Activated CD8-positive, alpha-beta T cell treated with anti-CD3 and anti-CD28 coated beads for 36 hours (primary cell): ENCODE measurements around the gene ACOT7. TPM values are rescaled to one million over a fixed set of nuclear protein-coding genes. Genes with fewer than 3 reads are reported as not detected.
A peak's percentile ranks its signal among the peaks of the same experiment; 100 is the strongest.

ENCODE experiments used
- ATAC-seq: fragments of 200-7000 bp; cut with Tn5 transposase; one replicate; pipeline ENCODE4 v1.10.0; 2021; ENCODE audit warnings: mild to moderate bottlenecking, moderate library complexity
- CTCF ChIA-PET: fragments of 350-600 bp; sonication (Branson Sonifier 250); formaldehyde crosslinking; loops from one replicate; lab custom pipeline; 2021; ENCODE audit warnings: antibody characterized with exemption; lab: Charles Lee
- POLR2A ChIA-PET: fragments of 350-600 bp; sonication (Branson Sonifier 250); formaldehyde crosslinking; loops from one replicate; lab custom pipeline; 2021; ENCODE audit warnings: antibody characterized with exemption; lab: Charles Lee
- DNase-seq: peaks from one replicate; pipeline ENCODE4 v3.0.0-alpha.2; 2020
- H3K27ac Mint-ChIP-seq: one replicate; pipeline ENCODE4 v1.8.0; 2021; ENCODE audit warnings: mild to moderate bottlenecking, mixed read lengths
- H3K27me3 Mint-ChIP-seq: one replicate; pipeline ENCODE4 v1.8.0; 2021; ENCODE audit warnings: mixed read lengths
- H3K36me3 Mint-ChIP-seq: one replicate; pipeline ENCODE4 v1.8.0; 2021; ENCODE audit warnings: low read depth, mixed read lengths
- H3K4me1 Mint-ChIP-seq: one replicate; pipeline ENCODE4 v1.8.0; 2021; ENCODE audit warnings: low read depth, mixed read lengths
- H3K4me3 Mint-ChIP-seq: one replicate; pipeline ENCODE4 v1.8.0; 2021; ENCODE audit warnings: mild to moderate bottlenecking, moderate library complexity, mixed read lengths
- H3K9me3 Mint-ChIP-seq: one replicate; pipeline ENCODE4 v1.8.0; 2021; ENCODE audit warnings: mixed read lengths
- intact Hi-C: fragments of 100-400 bp; cut with micrococcal nuclease; formaldehyde crosslinking; loops from one replicate; pipeline ENCODE4 v1.10.0; 2022
- total RNA-seq, 2 experiments: library from RNA; stranded (reverse); gene quantifications; one replicate each; pipeline ENCODE4 v1.2.3, GENCODE V29; 2021
- TF ChIP-seq, protein P1 (sequence below): fragments of 200-600 bp; IDR thresholded peaks from one replicate; pipeline ENCODE4 v1.8.0; 2022; ENCODE audit warnings: antibody characterized with exemption, mild to moderate bottlenecking

The ACOT7 gene
- total RNA-seq, 2 experiments from 2014 or later: 80.4 to 86.7 TPM

DNA sequence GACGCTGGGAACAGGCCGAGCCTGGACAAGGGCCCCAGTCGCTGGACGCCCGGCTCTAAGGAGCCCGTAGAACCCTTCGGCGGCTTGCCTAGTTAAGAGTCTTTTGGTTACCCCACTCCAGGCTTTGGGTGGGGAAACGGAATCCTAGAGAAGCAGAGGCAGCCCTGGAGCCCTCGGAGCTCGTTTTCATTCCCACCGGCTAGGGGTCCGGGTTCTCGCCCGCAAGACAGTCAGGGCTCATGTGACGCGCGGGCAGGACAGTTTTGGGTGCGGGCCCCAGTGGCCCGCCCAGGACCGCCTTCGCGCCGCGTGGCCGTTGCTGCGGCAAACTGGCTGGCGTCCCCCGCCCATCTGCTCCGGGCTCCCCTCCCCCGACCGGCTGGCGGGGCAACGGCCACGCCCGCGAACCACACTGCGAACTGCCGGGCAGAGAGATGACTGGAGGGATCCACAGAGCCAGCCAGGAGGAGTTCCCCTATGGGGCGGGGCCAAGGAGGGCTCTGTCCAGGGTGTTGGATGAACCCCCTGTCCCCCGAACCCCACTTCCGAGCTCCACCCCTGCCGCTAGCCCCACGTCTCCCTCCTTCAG, 27.0 kb upstream of the ACOT7 start:
- intact Hi-C loops: no loop called here
- Mint-ChIP-seq H3K27ac (no peak overlapping the region), H3K27me3 (peaks cover 70% of the 10 kb centered on the region), H3K4me1 (peaks cover 14% of the 10 kb centered on the region), H3K4me3 (no peak overlapping the region), H3K9me3 (no peaks in the 10 kb centered on the region), H3K36me3 (no peaks in the 10 kb centered on the region)
- DNase-seq: no peak
- no peak for ATAC-seq
- TF ChIP-seq, protein P1, sequence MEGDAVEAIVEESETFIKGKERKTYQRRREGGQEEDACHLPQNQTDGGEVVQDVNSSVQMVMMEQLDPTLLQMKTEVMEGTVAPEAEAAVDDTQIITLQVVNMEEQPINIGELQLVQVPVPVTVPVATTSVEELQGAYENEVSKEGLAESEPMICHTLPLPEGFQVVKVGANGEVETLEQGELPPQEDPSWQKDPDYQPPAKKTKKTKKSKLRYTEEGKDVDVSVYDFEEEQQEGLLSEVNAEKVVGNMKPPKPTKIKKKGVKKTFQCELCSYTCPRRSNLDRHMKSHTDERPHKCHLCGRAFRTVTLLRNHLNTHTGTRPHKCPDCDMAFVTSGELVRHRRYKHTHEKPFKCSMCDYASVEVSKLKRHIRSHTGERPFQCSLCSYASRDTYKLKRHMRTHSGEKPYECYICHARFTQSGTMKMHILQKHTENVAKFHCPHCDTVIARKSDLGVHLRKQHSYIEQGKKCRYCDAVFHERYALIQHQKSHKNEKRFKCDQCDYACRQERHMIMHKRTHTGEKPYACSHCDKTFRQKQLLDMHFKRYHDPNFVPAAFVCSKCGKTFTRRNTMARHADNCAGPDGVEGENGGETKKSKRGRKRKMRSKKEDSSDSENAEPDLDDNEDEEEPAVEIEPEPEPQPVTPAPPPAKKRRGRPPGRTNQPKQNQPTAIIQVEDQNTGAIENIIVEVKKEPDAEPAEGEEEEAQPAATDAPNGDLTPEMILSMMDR: no peak
- ChIA-PET POLR2A (interaction anchor here (0.7 to 1.4 kb wide), 2 partner anchors 16 to 27 kb away, joined by 3 to 6 read pairs; partner anchors contain the start of gene ACOT7), CTCF (interaction anchor here (0.7 to 10.7 kb wide), 6 partner anchors 15 to 173 kb away, joined by 3 to 79 read pairs (median 24); no protein-coding TSS in a partner anchor)

DNA sequence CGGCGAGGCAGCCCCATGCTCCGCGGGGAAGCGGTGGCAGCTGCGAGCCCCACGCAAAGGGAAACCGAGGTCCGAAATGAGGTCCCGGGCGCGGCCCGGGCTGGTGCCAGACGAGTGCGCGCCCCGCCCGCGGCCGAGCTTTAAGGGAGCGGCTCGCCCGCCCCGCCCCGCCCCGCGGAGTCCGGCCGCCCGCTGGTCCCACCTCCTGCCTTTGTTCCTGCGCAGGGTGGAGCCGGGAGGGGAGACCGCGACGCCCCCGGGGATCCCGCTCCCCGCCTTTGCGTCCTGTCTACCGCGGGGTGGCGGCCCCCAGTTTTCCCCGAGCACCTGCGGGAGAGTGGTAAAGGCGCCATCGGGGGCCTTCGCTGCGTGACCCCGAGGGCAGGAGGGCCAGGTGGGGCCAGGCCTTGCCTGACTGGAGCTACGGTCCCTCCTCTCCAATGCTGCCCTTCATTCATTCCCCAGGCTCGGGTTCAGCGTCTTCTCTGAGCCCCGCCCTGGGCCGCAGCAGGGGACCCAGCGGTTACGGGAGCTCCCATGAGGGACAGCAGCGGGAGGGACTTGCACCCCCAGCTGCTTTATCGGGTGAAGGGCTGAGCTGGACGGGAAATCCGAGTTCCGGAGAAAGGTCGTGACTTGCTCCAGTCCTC, 26.4 kb upstream of the ACOT7 start, which contains the start of gene HES2:
Gene HES2 (minus strand): TSS at position 116 of the 650 bp plus-strand sequence. CDS start 99 bp downstream, at position 17.
- DNase-seq (no peak), ATAC-seq (peak; percentile 14)
- no peaks in the 10 kb centered on the region for H3K36me3 Mint-ChIP-seq
- POLR2A ChIA-PET: interaction anchor here (1.4 kb wide), 1 partner anchor 26 kb away, joined by 6 read pairs; the partner anchor contains the start of gene ACOT7
- H3K27me3 Mint-ChIP-seq: peaks cover 71% of the 10 kb centered on the region
- TF ChIP-seq, protein P1: no peak
- CTCF ChIA-PET: interaction anchor here (0.8 to 10.7 kb wide), 6 partner anchors 12 to 174 kb away, joined by 3 to 79 read pairs (median 5); no protein-coding TSS in a partner anchor
- H3K4me1 Mint-ChIP-seq: peaks cover 15% of the 10 kb centered on the region
- H3K4me3 Mint-ChIP-seq: no peak within 1 kb of the TSS
- H3K27ac Mint-ChIP-seq: no peak within 1 kb of the TSS
- intact Hi-C loops: no loop called here
- H3K9me3 Mint-ChIP-seq: no peaks in the 10 kb centered on the region

DNA sequence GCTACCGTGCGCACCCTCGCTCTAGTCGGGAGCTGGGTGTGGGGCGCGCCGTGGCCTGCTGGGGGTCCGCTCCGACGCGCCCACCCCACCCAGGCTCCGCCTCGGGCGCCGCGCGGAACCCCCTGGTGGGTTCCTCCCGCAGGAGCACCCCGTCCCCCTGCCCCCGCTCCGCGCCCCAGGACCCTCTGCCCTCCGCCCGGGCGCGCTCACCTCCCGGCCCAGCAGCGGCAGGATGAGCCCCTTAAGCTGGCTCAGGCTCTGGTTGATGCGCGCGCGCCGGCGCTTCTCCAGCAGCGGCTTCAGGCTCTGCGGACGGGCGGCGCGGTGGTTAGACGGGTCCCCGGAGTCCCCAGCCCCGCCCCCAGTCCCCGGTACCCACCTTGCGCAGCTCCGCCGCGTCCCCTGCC, 25.8 kb upstream of the ACOT7 start:
- no peaks in the 10 kb centered on the region for H3K9me3 Mint-ChIP-seq
- intact Hi-C loops: no loop called here
- DNase-seq (no peak), ATAC-seq (no peak)
- TF ChIP-seq, protein P1: no peak
- ChIA-PET POLR2A (no interaction called here), CTCF (interaction anchor here (0.8 to 10.7 kb wide), 5 partner anchors 13 to 173 kb away, joined by 3 to 79 read pairs (median 3); no protein-coding TSS in a partner anchor)
- peaks cover 75% of the 10 kb centered on the region for H3K27me3 Mint-ChIP-seq
- H3K27ac Mint-ChIP-seq: no peak overlapping the region
- peaks cover 20% of the 10 kb centered on the region for H3K4me1 Mint-ChIP-seq
- no peaks in the 10 kb centered on the region for H3K36me3 Mint-ChIP-seq
- H3K4me3 Mint-ChIP-seq: no peak overlapping the region

DNA sequence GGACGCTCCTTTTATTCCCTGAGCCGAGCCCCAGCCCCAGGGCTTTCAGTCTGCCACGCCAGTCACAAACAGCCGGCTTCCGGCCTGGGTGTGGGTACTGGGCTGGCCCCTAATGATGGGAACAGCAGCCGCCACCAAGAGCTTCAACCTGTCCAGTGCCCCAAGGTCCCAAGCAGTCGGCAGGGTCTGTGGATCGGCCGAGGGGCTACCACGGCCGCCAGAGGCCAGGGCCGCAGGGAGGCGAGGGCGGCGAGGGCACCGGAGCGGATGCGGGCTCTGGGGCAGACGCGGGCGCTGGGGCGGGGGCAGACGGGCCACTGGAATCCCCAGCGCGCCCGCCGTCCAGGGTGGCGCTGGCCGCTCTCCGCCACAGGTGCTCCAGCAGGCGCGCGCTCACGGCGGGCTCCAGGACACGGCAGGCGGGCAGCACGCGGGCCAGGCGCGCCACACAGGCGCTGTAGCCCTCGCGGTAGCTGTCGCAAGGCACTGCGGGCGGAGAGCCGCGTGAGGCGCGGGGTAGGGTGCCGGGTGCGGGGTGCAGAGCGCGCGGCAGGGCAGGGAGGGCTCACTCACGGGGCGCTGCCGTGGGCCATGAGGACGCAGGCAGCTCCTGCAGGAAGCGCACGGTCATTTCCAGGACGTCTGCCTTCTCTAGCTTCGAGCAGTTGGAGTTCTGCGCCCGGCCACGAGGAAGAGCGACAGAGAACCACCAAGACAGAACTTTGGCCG, 25.3 kb upstream of the ACOT7 start:
- ChIA-PET POLR2A (interaction anchor here (0.6 kb wide), 1 partner anchor 59 kb away, joined by 3 read pairs; no protein-coding TSS in a partner anchor), CTCF (interaction anchor here (0.8 to 10.7 kb wide), 5 partner anchors 14 to 173 kb away, joined by 3 to 79 read pairs (median 3); no protein-coding TSS in a partner anchor)
- peaks cover 17% of the 10 kb centered on the region for H3K4me1 Mint-ChIP-seq
- no peaks in the 10 kb centered on the region for H3K36me3 Mint-ChIP-seq
- no peaks in the 10 kb centered on the region for H3K9me3 Mint-ChIP-seq
- no peak overlapping the region for H3K27ac Mint-ChIP-seq
- peaks cover 73% of the 10 kb centered on the region for H3K27me3 Mint-ChIP-seq
- no peak overlapping the region for H3K4me3 Mint-ChIP-seq
- ATAC-seq: no peak
- DNase-seq: no peak
- TF ChIP-seq, protein P1: no peak
- intact Hi-C loops: no loop called here
